ENCODE results near the gene SGCD.

DNA sequence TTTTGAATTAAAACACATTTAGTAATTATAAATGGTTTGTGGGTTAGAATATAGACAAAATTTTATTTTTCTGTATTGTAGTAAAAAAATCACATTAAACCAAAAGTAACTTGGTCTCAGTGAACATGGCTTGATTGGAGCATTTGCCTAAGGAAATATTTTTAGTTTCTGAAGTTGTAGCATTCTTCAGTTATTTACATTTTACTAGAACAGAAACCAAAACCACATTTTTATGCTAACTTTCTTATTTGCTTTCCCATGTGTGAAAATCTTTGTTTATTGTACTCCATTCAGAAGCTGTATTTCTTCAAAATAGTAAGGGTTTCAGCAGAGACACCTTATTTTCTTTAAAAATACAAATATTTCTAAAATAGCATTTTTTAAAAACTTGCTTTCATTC is 129.9 kb downstream of the SGCD start:
- TF ChIP-seq, protein P1, sequence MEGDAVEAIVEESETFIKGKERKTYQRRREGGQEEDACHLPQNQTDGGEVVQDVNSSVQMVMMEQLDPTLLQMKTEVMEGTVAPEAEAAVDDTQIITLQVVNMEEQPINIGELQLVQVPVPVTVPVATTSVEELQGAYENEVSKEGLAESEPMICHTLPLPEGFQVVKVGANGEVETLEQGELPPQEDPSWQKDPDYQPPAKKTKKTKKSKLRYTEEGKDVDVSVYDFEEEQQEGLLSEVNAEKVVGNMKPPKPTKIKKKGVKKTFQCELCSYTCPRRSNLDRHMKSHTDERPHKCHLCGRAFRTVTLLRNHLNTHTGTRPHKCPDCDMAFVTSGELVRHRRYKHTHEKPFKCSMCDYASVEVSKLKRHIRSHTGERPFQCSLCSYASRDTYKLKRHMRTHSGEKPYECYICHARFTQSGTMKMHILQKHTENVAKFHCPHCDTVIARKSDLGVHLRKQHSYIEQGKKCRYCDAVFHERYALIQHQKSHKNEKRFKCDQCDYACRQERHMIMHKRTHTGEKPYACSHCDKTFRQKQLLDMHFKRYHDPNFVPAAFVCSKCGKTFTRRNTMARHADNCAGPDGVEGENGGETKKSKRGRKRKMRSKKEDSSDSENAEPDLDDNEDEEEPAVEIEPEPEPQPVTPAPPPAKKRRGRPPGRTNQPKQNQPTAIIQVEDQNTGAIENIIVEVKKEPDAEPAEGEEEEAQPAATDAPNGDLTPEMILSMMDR (IDR thresholded peaks at IDR 0.05) = no peak
- no peak for TF ChIP-seq POLR2A (IDR thresholded peaks at IDR 0.05)

All from heart left ventricle (tissue), 13 donors.